ENCODE measurements around the gene DEFB119. TPM values are rescaled to one million over a fixed set of nuclear protein-coding genes. Genes with fewer than 3 reads are reported as not detected.

The DEFB119 gene
- polyA plus RNA-seq, 1 donor from 2014 or later: not detected

- Histone ChIP-seq H3K36me3 (ENCODE audit: insufficient read depth, low read length) (no peaks in the 10 kb centered on the region), H3K9me2 (ENCODE audit: insufficient read depth, low read length) (no peaks in the 10 kb centered on the region), H2AFZ (ENCODE audit: low read depth, low read length) (no peak overlapping the region), H4K20me1 (ENCODE audit: insufficient read depth) (no peaks in the 10 kb centered on the region), H3K27ac (ENCODE audit: low read length) (no peak overlapping the region), H3K4me2 (ENCODE audit: low read length) (no peak overlapping the region), H3F3A (ENCODE audit: insufficient read depth, low read length, poor library complexity, severe bottlenecking) (no peaks in the 10 kb centered on the region), H3K4me3 (ENCODE audit: low read length) (no peak overlapping the region), H3K79me2 (replicated peaks; ENCODE audit: insufficient read depth, low read length) (no peaks in the 10 kb centered on the region), H3K9ac (ENCODE audit: low read length) (no peak overlapping the region), H3K27me3 (ENCODE audit: insufficient read depth, low read depth, low read length) (no peaks in the 10 kb centered on the region), H3K9me3 (ENCODE audit: low read length) (peaks cover 16% of the 10 kb centered on the region)
- TF ChIP-seq SMC3 (conservative IDR thresholded peaks at IDR 0.05; ENCODE audit: poor library complexity): no peak
- TF ChIP-seq RAD21 (conservative IDR thresholded peaks at IDR 0.05): no peak
- no peak for TF ChIP-seq REST (IDR thresholded peaks at IDR 0.05; ENCODE audit: borderline replicate concordance)
- TF ChIP-seq TAF1 (IDR thresholded peaks at IDR 0.05; ENCODE audit: low read depth): no peak
- TF ChIP-seq EZH2 (IDR thresholded peaks at IDR 0.05; ENCODE audit: borderline replicate concordance, insufficient read depth, low read length, poor library complexity, severe bottlenecking): no peak
- TF ChIP-seq EP300 (conservative IDR thresholded peaks at IDR 0.05; ENCODE audit: poor library complexity, severe bottlenecking): no peak
- TF ChIP-seq CTCF (IDR thresholded peaks at IDR 0.05; ENCODE audit: poor library complexity, severe bottlenecking): no peak
- TF ChIP-seq POLR2AphosphoS5 (IDR thresholded peaks at IDR 0.05): no peak
- no peak for TF ChIP-seq MXI1 (conservative IDR thresholded peaks at IDR 0.05; ENCODE audit: poor library complexity, severe bottlenecking)
Observed at GRCh38 chr20:31392836-31393235, 2.4 kb upstream of the DEFB119 start.

- Histone ChIP-seq H3K9ac (ENCODE audit: low read length) (no peak overlapping the region), H3K9me3 (ENCODE audit: low read length) (no peaks in the 10 kb centered on the region)
- TF ChIP-seq REST (IDR thresholded peaks at IDR 0.05; ENCODE audit: borderline replicate concordance) (no peak), RAD21 (conservative IDR thresholded peaks at IDR 0.05) (no peak), TAF1 (IDR thresholded peaks at IDR 0.05; ENCODE audit: low read depth) (no peak), SMC3 (conservative IDR thresholded peaks at IDR 0.05; ENCODE audit: poor library complexity) (no peak), MXI1 (conservative IDR thresholded peaks at IDR 0.05; ENCODE audit: poor library complexity, severe bottlenecking) (no peak), POLR2AphosphoS5 (IDR thresholded peaks at IDR 0.05) (no peak), CTCF (IDR thresholded peaks at IDR 0.05; ENCODE audit: poor library complexity, severe bottlenecking) (no peak), EP300 (conservative IDR thresholded peaks at IDR 0.05; ENCODE audit: poor library complexity, severe bottlenecking) (no peak), EZH2 (IDR thresholded peaks at IDR 0.05; ENCODE audit: borderline replicate concordance, insufficient read depth, low read length, poor library complexity, severe bottlenecking) (no peak)
Observed at GRCh38 chr20:31374346-31374745, 16.0 kb downstream of the DEFB119 start.

More at GRCh38 chr20:31374346-31374745, 16.0 kb downstream of the DEFB119 start:
- Histone ChIP-seq H3K4me3 (ENCODE audit: low read length) (no peak overlapping the region), H4K20me1 (ENCODE audit: insufficient read depth) (no peaks in the 10 kb centered on the region), H3K9me2 (ENCODE audit: insufficient read depth, low read length) (no peaks in the 10 kb centered on the region), H3K27ac (ENCODE audit: low read length) (no peak overlapping the region), H3F3A (ENCODE audit: insufficient read depth, low read length, poor library complexity, severe bottlenecking) (no peaks in the 10 kb centered on the region), H3K79me2 (replicated peaks; ENCODE audit: insufficient read depth, low read length) (no peaks in the 10 kb centered on the region), H3K4me2 (ENCODE audit: low read length) (no peak overlapping the region), H3K27me3 (ENCODE audit: insufficient read depth, low read depth, low read length) (no peaks in the 10 kb centered on the region), H3K36me3 (ENCODE audit: insufficient read depth, low read length) (no peaks in the 10 kb centered on the region), H2AFZ (ENCODE audit: low read depth, low read length) (no peak overlapping the region)

Measured in neural cell (in vitro differentiated cells).